ENCODE data around the gene CTXN3. TPM values are rescaled to one million over a fixed set of nuclear protein-coding genes. Genes with fewer than 3 reads are reported as not detected.
A peak's percentile ranks its signal among the peaks of the same experiment; 100 is the strongest.

Gene CTXN3
- total RNA-seq, 1 donor = not detected

- H3K4me3 ChIP-seq (ENCODE audit: low read depth, low read length) = no peak overlapping the region
- DNase-seq (ENCODE audit: low read depth) = no peak
- no peak for TF ChIP-seq CTCF (IDR thresholded peaks at IDR 0.05; ENCODE audit: insufficient read depth, low read depth, low read length)
These were observed 28.9 kb upstream of the CTXN3 start for GRCh38 chr5:127619908-127620479.

DNA sequence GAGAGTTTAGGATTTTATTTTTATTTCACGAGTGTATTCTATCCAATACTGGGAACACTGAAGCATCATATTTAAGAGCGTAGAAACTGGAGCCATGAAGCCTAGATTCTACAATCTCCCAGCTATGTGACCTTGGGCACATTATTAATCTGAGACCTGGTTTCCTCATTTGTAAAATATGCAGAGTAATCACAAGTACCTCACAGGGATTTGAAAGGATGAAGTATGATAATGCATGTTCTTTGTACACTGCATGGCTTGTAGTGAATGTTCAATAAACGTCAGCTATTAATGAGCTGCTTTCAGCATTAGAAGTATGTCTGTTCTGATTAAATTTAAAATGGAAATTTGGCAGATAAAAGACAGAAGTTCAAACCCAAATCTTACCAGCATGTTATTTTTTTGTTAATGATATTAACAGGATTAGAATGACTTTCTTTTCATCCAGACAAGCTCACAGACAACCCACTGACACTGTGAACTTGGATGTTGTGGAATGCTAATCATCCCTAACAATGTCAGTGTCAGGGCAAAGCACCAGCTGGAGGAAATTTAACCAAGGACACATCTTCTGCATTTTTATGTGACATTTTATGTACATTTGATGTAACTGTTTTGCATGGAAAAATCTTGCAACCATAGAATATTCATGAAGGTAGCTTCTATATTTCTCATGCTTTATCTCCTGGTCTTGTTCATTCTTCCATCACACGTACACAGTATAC, 27.1 kb upstream of the CTXN3 start:
- no peak for TF ChIP-seq CTCF (IDR thresholded peaks at IDR 0.05; ENCODE audit: insufficient read depth, low read depth, low read length)
- DNase-seq (ENCODE audit: low read depth) = no peak
- H3K4me3 ChIP-seq (ENCODE audit: low read depth, low read length) = no peak overlapping the region

DNA sequence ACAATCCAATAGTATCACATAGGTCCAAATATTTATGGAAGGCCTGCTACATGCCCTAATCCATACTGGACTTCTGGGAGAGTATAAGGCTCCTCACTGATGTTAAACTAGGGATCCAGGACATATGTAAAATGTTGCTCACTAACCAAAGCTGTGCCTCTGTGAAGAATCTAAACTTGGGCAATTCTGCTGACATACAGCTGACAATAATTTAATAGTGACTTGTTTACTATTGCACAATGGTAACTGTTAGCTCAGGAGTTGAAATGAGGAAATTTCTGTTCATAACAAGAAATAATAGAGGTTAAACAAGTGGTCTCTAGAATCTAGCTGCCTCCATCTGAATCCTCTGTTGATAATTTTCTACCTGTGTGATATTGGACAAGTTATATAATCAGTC, 14.9 kb upstream of the CTXN3 start:
- no peak for TF ChIP-seq CTCF (IDR thresholded peaks at IDR 0.05; ENCODE audit: insufficient read depth, low read depth, low read length)
- peak; percentile 9 for DNase-seq (ENCODE audit: low read depth)
- no peak overlapping the region for H3K4me3 ChIP-seq (ENCODE audit: low read depth, low read length)

DNA sequence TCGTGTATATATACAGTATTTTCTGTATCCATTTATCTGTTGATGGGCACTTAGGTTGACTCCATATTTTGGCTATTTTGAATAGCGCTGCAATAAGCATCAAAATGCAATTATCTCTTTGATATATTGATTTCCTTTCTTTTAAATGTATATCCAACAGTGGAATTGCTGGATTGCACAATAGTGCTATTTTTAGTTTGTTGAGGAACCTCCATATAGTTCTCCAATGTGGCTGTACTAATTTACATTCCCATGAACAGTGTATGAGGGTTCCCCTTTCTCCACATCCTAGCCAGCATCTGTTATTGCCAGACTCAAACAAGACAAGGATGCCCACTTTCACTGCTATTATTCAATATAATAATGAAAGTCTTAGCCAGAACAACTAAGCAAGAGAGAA, 9.1 kb upstream of the CTXN3 start:
- DNase-seq (ENCODE audit: low read depth) = no peak
- TF ChIP-seq CTCF (IDR thresholded peaks at IDR 0.05; ENCODE audit: insufficient read depth, low read depth, low read length) = no peak

DNA sequence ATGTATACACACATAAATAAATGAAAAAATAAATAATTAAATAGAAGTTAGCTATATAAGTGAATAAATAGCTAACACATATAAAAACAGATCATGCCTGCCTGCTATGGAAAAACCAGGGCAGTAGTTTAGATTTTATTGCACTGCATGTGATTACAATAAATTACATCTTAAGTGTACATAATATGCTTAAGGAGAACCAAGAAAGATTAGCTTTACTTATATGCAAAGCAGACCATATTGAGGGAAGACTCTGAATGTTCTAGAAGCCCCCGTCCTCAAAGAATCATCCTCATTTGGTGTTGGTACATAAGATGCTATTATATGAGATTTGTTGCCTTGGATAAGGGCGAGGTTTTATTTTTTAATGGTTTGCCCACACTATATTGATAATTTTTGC, 5.9 kb upstream of the CTXN3 start:
- DNase-seq (ENCODE audit: low read depth) = no peak
- no peak overlapping the region for H3K4me3 ChIP-seq (ENCODE audit: low read depth, low read length)
- no peak for TF ChIP-seq CTCF (IDR thresholded peaks at IDR 0.05; ENCODE audit: insufficient read depth, low read depth, low read length)

More for the DNA sequence above, 9.1 kb upstream of the CTXN3 start:
- H3K4me3 ChIP-seq (ENCODE audit: low read depth, low read length) = no peak overlapping the region

GRCh38 chr5:127643607-127644006, 5.3 kb upstream of the CTXN3 start:
- no peak for TF ChIP-seq CTCF (IDR thresholded peaks at IDR 0.05; ENCODE audit: insufficient read depth, low read depth, low read length)
- DNase-seq (ENCODE audit: low read depth) = no peak
- no peak overlapping the region for H3K4me3 ChIP-seq (ENCODE audit: low read depth, low read length)
